GM21825 (cell line): ENCODE data around the gene KIAA0930.

Experiments
- ATAC-seq: cut with Tn5 transposase; IDR thresholded peaks from one replicate; pipeline ENCODE4 v1.9.1; 2021; ENCODE audit warnings: mild to moderate bottlenecking, moderate library complexity; ENCODE audit not compliant: unreplicated experiment

KIAA0930 gene

DNA sequence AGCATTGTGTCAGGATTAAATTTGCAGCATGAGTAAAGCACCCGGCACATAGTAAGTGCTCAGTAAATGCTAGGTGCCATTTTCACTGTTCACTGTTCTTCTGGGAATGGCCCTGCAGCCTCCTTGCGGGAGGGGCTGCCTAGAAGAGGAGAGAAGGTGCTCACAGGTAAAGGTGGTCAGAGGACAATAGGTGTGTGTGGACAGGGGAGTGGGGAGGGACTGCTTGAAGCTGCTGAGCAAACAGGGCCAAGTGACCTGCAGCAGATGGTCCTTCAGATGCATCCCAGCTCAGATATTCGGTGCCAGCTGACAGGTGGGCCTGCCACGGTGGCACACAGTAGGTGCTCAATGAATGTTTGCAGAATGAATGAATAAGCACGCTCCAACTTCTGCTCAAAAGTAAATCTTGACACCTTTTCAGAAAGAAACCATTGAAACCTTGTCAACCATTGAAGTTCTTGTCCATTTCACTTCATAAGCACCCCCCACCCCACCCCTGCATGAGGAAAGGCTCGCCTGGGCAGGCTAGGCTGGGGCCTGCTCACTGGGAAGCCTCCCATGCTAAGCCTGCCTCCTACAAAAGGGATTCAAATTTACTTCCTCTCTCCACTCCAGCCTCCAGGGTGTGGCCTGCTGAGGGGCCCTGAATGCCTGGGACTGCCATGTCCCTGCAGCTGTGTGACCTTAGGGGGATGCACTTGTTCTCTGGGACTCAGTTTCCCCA is 1.6 kb downstream of the KIAA0930 start:
- ATAC-seq: no peak

DNA sequence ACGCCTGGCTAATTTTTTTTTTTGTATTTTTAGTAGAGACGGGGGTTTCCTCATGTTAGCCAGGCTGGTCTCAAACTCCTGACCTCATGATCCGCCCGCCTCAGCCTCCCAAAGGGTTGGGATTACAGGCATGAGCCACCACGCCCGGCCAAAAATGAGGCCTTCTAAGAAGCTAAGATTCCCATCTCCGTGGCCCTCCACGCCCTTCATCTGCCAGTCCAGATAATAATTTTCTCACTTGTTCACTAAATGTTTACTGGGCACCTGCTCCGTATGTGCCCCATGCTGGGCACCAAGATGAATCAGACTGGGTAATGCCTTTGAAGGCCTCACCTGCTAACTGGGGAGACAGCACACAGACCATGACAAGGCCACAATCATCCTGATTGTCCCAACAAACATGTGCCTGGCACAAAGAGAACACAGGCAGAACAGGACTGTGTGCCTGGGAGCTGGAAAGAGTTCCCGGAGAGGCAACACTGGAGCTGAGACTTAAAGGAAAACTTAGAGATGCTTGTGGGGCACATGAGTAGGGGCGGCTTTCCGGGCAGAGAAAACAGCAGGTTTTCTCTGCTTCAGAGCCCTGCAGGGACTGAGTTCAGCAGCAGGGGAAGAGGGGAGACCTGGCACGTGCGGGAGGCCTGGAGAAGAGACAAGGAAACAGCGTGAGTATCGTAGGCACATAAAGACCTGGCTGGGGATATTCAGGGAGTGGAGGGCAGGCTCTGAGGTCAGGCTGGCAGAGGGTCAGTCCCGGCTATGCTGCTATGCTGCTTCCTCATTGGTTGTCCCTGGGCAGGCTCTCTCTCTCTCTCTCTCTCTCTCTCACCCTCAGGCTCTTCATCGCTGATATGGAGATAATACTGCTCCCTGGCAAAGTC is 2.4 kb downstream of the KIAA0930 start:
- ATAC-seq: no peak

DNA sequence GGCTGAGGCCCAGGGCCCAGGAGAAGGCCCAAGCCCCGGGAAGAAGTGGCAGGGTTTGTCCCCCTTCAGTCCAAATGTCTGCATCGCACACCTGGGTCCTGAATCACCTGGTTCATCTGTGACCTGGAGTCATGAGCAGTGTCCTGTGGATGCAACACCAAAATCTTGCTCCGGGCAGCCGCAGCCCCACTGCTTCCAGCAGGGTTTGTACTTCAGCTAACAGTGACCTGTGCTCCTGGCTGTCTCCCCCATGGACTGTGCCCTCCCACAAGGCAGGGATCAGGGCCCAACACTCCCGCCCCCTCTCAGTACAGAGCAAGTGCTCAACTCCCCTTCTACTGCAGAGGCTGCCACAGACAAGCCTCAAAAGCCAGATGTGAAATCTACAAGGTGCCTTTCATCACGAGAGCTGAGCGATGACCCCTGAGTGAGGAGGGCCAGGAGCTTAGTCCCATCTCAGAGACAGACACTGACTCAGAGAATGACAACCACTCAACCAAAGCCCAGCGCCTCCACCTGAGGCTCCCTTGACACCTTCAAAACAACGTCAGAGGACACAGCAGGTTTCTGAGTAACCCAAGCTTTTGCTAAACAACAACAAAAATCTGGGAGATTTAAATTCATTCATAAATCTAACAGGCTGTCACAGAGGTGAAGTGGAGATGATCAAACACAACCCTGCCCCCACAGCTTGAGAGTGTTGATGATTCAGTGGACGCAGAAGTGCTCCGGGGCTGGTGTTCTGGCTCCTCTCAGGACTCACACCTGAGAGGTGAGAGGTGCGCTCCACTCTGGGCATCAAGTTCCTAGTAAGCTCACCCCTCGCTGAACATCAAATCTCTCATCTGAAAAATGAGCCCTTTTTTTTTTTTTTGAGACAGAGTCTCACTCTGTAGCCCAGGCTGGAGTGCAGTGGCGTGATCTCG is 3.4 kb downstream of the KIAA0930 start:
- ATAC-seq: no peak

DNA sequence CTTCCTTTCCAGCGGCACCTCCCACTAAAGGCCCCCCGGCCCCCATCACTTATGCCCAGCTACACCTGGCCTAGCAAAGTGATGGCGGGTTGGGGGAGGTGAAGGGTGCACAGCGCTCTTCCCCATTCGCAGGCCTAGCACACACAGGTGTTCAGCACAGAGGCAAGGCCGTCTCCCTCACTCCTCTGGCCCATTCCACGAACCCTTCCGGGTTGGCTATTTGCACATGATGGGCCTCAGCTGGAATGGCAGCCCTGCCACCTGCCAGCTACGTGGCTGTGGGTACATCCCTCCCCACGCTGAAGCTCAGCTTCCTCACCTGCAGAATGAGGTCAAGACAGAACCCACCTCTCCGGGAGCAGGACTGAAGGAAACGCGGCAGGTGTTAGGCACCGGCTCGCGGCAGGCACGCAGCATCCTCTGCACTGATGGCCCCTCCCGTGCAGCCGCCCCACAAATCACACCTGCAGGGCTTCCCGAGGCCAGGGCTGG is 4.8 kb downstream of the KIAA0930 start:
- no peak for ATAC-seq

DNA sequence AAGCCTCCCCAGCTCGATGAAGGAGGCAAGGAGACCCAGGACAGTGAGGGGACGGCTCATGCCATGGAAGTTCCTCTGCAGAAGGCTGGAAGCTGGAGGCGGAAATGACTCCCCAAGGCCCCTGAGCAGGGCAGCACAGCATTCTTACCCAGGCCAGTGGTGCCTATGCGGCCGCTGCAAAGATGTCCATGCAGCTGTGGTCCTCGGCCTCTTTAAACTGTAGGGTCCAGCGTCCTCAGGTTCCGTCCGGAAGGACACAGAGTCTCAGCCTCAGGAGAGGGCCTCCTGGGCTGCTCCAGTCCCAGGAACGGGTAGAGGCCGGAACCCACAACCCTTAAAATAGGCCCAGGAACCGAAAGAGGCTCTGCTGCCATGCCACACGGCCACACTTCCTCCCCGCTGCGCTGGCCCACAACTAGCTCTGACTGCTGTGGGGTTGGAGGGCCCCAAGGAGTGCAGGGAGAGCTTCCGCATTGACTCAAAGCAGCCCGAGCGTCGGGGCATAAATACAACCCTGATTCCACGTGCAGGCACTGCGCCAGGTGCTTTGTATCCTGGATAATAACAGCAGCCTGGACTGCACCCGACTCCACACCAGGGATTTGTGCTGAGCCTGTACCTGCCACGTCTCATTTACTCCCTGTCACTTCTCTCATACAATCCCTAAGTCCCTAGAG is 5.5 kb downstream of the KIAA0930 start:
- peak; percentile 68 for ATAC-seq

DNA sequence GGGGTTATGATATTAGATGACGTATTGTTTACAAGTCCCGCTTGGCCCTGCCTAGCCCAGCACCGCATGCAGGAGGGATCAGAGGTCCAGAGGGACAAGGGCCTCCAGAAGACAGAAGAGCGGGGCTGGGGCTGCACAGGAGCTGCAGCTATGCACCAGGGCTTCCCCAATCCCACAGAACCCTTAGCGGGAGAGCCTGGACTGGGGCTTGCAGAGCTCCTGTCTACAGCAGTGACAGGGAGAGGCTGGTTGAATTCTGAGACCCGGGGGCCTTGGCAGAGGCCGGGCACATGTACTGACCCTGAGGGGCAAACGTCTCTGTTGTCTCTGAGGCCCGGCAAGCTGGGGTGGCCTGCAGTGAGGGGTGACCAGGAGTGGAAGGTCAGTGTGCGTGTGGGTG is 6.9 kb downstream of the KIAA0930 start:
- no peak for ATAC-seq

DNA sequence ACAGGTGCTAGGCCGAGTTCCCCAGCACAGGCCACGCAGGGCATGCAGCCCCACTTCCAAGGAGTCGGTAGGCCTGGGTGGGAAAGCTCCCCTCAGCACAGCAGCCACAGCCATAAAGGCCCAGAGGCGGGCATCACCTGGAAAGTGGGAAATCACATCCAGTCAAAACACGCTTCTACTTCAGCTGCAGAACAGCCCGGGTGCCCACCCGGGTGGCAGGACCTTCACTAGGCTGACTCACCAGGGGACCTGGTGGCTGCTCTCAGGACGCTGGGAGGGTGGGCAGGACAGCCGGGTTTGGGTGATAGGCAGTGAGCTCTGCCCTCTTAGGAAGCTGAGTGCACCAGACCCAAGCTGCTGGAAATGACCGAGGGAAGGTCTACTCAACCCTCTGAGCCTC is 7.3 kb downstream of the KIAA0930 start:
- ATAC-seq: no peak

DNA sequence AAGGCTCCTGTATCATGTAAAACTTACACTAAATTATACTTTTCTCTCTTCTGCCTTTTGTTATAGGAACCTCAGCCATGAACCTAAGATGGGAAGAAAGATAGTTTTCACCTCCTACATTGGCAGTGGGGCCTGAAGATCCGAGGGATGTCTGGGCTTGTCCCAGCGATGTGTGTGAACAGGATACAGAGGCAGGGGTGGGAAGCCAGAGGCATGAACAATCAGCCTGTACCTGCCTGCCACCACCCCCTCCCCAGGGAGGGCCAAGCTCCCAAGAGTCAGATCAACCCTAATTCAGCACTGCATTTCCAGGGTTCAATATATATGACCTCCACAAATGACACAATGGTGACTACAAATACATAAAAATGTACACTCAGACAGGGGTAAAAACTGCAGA is 9.4 kb downstream of the KIAA0930 start:
- no peak for ATAC-seq

DNA sequence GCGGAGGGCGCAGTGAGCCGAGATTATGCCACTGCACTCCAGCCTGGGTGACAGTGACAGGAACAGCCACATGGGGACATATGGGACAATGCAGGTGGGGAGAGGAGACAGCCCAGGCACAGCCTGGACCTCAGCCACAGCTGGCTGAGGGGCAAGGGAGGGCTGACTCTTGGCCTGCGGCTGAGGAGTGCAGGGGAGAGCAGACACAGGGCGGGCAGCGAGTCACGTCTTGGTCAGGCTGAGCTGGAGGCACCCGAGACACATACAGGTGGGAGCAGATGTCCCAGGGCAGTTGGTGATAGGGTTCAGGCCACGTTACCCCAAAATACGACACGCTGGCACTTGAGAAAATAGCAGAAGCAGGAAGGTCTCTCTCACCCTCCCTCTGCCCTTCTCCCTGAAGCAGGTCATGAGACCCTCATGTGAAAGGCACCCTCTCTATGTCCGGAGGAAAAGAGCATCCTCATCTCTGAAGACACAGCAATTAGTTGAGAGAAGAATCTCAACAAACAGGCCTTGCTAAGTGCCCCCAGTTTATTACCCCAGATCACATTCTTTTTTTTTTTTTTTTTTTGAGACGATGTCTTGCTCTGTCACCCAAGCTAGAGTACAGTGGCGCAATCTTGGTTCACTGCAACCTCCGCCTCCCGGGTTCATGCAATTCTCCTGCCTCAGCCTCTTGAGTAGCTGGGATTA is 10.5 kb downstream of the KIAA0930 start:
- no peak for ATAC-seq

DNA sequence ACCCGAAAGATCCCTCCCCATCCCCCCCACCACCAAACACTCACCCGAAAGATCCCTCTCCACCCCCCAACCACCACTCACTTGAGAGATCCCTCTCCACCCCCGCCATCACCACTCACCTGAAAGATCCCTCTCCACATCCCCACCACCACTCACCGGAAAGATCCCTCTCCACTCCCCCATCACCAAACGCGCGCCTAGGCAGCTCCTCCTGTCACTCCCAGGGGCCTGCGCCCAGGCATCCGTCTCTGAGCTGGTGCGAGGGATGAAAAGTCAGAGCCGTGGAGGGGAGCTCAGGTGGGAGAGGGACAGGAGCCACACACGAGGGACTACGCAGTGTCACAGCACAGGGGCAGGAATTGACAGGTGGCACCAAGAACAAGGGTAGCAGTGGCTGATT is 11.5 kb downstream of the KIAA0930 start:
- no peak for ATAC-seq

DNA sequence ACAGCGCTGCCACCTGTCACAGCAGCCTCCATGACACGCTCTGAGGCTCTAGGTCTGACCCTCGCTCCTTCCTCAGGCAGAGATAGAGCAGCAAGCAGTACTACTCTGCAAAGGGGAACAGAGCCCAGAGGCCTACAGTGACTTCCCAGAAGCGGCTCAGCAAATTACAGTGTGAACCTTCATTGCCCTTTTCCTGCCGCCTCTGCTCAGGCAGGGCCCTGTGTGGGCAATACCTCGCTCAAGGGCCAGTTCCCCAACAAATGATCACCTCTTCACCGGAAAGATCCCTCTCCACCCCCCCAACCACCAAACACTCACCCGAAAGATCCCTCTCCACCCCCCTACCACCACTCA is 12.3 kb downstream of the KIAA0930 start:
- ATAC-seq: no peak

DNA sequence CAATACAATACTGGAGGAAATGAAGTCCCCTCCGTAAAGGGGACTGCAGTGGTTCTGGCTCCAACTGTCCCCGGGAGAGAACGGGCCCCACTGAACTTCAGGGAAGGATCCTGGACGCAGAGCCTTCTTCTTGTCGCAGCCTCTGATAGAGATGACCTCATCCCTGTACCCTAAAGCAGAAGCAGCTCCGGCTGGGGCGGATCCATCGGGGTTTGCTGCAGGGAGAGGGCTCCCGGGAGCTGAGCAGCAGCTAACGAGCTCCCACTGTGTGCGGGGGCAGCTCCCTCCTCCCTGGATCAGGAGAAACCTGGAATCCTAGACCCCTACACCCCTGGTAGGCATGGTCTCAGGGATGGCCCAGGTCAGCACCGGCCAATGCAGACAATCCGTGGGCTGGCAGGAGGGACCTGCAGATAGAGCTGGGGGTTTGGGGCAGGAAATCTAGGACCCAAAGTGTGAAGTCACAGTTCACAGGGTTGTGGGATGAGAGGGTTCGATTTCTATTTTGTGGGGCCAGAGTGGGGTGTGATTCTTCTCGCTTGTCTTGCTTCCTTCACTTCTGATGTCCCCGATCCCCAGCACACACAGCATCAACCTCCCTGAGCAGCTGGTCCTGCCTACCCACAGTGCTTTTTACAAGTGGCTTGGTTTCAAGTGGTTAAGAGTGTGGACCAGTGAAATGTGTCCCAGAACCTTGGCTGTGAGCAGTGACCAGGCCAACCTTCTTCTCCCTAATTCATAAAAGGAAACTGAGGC is 12.9 kb downstream of the KIAA0930 start:
- no peak for ATAC-seq

DNA sequence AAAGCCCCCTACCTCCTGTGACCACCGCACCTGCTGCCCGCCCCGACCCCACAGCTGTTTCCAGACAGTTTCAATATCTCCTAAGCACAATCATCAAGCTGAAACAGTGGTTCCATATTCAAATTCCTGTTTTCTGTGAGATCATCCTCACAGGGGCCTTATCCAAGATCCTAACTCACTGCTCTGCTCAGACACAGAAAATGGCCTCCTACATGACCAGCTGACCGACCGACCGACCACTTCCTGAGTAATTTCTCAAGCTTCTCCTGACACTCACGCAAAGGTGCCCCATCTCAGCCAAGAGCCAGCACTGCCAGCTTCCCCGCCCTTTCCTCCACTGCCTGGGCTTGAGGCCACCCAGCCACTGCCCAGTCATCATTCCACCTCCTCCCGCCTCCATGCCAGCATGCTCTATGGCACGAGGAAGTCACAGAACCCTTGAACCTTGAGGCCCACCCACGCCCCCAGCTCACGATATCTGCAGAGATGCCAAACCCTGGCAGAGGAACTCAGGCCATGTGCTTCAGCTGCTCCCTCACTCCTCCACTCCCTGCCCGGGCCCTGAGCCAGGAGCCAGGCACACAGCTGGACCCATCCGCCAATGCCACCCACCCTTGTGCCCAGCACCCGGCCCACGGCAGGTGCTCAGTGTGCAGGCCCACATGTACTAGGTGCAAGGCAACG is 14.0 kb downstream of the KIAA0930 start:
- ATAC-seq: no peak

DNA sequence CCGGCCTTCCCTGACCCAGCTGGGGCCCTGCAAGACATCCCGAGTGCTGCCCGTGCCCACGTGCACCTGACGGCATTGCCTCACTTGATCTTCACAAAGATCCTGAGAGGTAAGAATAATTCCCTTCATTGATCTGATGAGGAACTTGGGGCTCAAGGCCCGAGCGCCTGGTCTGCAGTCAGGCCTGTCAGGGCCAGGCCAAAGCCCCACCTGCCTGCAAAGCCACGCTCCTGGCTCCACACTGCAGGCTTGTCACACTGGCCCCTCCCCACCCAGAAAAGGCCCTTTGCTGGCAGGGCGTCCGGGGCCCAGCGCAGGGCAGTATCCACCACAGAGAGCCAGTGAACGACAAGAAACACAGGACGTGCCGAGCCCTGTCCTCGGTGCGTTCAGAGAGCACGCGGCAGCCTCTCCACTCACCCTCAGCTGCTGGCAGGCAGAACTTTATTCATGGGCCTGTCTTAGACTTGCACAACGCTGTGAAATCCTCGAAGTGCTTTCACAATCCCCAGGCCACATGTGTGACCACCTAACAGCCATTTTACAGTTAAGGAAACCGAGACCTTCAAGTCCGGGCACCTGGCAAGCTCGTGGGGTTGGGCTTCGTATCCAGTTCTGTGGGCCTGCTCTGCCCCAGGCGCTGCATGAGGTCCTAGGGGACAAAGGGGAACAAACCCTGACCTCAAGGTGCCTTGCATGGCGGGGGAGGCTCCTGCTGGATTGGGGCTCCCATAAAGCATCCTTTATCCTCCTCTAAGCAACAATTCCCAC is 14.8 kb downstream of the KIAA0930 start:
- no peak for ATAC-seq

DNA sequence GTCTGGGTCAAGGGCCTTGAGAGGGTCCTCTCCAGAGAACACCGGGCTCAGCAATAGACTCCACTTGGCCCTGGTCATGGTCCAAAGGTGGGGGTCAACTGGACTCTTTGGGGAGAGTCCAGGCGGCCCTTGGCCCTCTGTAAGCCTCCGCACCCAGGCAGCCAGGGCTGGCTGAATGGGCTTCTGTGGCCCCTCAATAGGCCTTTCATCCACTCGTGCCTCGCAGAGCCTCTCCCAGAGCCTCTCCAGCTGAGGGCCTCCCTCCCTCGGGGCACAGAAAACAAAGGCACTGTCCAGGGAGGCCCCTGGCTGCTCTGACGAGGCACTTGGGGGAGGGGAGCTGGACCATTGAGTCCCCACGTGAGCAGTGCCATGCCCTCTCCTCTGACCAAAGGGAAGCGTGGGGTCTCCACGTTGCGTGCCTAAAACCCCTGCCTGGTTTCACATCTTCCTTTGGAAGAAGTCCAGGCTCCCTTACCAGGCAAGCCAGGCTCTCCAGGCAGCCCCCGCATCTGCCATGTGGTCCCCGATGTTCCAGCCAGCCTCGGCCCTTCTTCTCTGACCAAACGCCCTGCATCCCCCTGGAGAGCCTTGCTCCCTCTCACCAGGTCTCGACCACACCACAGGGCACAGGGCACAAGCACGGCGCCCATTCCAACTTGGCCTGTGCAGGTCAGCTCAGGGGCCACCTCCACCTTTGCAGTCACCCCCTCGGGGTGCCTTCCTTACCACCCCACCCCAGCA is 15.5 kb downstream of the KIAA0930 start:
- ATAC-seq: no peak

DNA sequence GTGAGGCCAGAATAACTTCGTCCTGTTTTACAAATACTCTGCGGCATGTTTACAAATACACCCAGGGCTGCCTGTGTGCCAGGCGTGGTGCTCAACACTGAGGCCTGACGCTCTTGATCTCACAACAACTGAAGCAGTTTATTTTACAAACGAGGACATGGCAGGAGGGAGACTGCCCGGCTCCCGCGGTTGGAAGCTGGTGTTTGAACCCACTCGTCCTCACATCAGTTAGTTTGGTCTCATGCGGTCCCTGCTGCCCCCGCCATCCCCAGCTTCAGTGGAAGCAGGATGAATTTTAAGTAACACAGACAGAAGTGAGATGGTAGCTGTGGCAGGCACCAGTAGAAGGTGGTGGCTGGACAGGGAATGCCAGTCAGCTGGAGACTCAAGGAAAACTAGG is 16.4 kb downstream of the KIAA0930 start:
- ATAC-seq: no peak
